Stimulated activated CD4-positive, alpha-beta T cell treated with anti-CD3 and anti-CD28 coated beads, Interleukin-2, amount 100 ng/mL, for 48 hours (primary cell): Measurements from ENCODE around the gene POLR3GL.
"Not testable (repeated sequence)": the region's sequence is repeated elsewhere in the genome, so short reads cannot be mapped to it uniquely, and the experiment has no call there.

Experiments
- DNase-seq, 2 donors: peaks; one replicate each; pipeline ENCODE4 v3.0.0-alpha.2; 2020

POLR3GL gene, protein sequence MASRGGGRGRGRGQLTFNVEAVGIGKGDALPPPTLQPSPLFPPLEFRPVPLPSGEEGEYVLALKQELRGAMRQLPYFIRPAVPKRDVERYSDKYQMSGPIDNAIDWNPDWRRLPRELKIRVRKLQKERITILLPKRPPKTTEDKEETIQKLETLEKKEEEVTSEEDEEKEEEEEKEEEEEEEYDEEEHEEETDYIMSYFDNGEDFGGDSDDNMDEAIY

GRCh38 chr1:145964328-145965118 lies at the start of gene POLR3GL, which contains the start of gene ANKRD34A:
Gene POLR3GL, plus strand, starts transcription at chr1:145964690. Its CDS starts 10,176 bp downstream, at chr1:145974866.
Gene ANKRD34A, minus strand, starts transcription at chr1:145964575. Its CDS starts 2,816 bp downstream, at chr1:145961759.
- DNase-seq = peak; percentile 80 to 87

- DNase-seq = no peak
Measured at GRCh38 chr1:145916745-145917144, 47.7 kb upstream of the POLR3GL start.

- no peak for DNase-seq
Measured at GRCh38 chr1:145917595-145917994, 46.9 kb upstream of the POLR3GL start.

DNA sequence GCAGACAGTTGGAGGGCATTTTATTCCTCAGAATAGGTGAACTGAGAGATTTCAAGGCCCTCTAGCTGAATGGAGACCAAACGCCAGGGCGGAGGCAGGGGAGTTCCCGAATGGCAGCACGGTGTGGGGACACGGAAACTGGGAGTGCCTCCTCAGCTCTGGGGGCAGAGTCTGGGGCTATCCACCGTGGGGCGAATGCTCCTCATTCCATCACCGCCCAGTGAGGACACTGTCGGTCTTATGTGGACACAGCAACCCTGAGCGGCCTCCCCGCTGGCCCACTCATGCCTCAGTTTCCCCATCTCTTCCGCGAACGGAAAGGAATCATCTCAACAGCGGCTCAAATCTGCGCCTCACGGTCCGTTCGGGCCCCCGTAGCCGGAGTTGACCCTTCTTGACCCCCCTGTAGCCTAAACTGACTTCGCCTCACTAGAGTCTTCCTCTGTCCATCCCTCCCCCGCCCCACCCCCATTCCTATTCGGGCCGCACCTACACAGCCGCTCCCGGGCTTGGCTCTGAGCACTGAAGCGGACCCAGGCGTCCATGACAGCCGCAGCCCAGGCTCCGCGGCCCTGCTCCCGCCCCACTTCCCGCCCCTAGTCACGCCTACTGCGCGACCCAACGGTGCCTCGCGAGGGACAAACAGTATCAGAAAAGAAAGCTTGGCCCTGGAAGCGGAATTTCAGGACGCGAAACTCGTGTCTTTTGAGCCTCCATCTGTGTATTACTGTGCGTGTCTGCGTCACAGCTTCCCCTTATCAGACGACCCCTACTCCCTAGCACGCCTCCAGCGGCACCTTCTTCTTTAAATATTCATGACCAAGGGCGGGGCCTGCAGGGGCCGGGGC lies 46.1 kb upstream of the POLR3GL start, which contains the start of gene PEX11B:
PEX11B (minus strand) TSS at position 574 of the 848 bp plus-strand sequence; CDS start at position 545, 29 bp downstream.
- DNase-seq = peak; percentile 83 to 92

GRCh38 chr1:145918992-145919939 lies 45.2 kb upstream of the POLR3GL start:
- peak in 1 of 2 donors; percentile 28 for DNase-seq

DNA sequence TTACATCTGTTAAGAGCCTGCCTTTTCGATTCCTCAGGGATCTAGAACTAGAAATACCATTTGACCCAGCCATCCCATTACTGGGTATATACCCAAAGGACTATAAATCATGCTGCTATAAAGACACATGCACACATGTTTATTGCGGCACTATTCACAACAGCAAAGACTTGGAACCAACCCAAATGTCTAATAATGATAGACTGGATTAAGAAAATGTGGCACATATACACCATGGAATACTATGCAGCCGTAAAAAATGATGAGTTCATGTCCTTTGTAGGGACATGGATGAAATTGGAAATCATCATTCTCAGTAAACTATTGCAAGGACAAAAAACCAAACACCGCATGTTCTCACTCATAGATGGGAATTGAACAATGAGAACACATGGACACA lies 44.2 kb upstream of the POLR3GL start:
- not testable (repeated sequence) for DNase-seq

- no peak for DNase-seq
Measured at GRCh38 chr1:145922266-145922665, 42.2 kb upstream of the POLR3GL start.

DNA sequence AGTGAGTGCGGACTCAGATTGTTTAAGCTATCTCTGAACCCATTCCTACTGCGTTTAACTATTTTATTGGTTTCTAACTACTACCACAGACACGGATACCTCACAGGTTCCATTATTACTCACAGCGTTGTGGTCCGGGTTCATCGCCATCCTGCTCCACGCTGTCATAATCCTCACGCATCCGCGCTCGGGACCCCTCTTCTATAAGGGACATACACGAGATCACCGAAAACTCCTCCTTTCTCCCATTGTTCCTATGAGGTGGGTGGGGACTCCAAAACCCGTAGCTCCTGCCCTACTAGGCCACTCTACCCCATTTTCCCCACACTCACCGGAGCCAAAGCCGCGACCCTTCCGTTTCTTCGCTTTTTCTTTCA lies 37.8 kb upstream of the POLR3GL start:
- DNase-seq = peak; percentile 42 to 47

DNA sequence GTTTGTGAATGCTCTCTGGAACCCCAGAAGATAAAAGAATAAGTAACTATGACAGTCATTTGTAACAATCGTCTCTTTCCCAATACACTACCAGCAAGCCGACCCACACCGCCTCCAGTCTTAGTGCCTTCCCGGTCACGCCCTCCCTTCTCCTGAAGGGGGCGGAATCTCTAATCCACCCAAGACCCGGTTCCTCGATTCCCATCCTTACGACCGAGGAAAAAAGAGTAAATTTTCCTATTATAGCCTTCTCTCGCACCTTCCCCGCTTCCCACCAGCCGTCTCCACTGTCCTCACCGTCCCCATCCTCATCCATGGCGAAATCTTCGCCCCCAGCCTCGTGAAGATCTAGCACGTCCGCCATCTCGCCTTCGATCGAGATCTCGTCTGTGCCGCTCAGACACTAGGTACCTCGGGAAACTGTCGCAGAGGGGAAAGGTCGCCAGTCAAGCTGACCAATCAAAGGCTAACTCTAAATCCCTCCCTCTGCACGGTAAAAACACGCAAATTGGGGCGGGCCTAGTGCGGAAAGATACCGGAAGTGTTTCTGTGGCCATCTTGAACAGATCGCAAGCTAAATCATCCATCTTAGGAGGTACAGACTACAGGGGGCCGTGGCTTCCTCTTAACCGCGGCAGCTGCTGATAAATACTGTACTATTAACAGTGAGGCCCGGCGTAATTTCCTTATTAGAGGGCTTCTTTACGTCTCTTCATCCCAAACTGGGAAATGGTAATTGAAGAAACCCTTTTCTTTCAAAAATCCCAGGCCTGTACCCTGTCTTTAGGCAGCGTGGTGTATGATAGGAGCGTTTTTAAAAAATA lies 37.2 kb upstream of the POLR3GL start, which contains the start of gene RBM8A:
RBM8A (minus strand) TSS at position 422 of the 824 bp plus-strand sequence; CDS start at position 364, 58 bp downstream.
- peak; percentile 80 to 88 for DNase-seq

DNA sequence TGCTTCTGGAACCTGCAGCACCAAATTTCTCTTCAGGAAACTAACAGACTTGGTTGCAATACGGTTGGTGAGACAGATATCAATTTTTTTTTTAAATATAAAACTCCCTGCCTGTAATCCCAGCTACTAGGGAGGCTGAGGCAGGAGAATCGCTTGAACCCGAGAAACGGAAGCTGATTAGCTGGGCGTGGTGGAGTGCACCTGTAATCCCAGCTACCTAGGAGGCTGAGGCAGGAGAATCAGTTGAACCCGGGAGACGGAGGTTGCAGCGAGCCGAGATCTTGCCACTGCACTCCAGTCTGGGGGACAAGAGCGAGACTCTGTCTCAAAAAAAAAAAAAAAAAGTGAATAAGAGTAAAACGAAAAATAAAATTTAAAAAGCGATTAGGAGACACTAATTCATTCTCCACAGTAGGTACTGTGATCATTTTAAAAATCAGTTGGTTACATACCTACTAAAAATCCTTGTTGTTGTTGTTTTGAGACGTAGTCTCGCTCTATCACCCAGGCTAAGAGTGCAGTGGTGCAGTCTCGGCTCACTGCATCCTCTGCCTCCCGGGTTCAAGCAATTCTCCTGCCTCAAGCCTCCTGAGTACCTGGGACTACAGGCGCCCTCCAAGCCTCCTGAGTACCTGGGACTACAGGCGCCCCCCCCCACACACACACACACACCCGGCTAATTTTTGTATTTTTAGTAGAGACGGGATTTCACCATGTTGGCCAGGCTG lies 36.4 kb upstream of the POLR3GL start:
- DNase-seq = no peak

- DNase-seq = not testable (repeated sequence)
Measured at GRCh38 chr1:145932522-145933009, 31.9 kb upstream of the POLR3GL start.

- no peak for DNase-seq
Measured at GRCh38 chr1:145935708-145936107, 28.8 kb upstream of the POLR3GL start.

GRCh38 chr1:145936247-145936646 lies 28.2 kb upstream of the POLR3GL start:
- DNase-seq = no peak

DNA sequence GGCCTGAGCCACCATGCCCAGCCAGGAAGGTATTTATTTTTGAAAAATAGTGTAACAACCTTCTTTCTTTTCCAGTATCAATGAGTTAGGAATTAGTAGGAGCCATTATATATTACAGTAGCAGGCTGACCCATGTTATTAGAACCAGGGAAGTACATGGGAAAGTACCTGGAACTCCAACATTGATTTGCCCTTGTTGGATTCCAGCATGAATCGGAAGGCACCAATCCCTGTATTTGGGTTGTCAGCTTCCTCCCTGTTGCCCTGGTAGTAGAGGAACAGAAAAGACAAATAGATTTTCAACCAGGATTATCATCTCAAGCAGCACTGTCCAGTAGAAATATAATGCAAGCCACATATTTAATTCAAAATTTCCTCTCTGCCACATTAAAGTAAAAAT lies 27.1 kb upstream of the POLR3GL start:
- DNase-seq = no peak

GRCh38 chr1:145942405-145942804 lies 22.1 kb upstream of the POLR3GL start:
- DNase-seq = no peak

DNA sequence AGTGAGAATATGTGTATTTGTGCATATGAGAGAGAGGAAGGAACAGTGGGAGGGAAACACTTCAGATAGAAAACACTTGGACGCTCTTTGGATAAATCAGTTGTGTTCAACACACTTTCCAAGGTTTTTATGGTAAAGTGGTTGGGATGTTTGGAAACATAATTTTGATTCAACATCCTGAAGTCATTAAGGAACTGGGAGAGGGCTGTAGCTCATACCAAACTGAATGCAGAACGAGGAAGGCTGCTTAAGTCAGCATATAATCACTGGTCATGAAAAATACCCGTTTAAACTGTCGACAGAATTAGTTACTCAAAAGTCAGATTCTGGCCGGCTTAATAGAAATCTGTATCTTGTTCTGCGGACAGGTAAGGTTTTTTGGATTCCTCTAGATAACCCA lies 21.6 kb upstream of the POLR3GL start:
- DNase-seq = no peak

DNA sequence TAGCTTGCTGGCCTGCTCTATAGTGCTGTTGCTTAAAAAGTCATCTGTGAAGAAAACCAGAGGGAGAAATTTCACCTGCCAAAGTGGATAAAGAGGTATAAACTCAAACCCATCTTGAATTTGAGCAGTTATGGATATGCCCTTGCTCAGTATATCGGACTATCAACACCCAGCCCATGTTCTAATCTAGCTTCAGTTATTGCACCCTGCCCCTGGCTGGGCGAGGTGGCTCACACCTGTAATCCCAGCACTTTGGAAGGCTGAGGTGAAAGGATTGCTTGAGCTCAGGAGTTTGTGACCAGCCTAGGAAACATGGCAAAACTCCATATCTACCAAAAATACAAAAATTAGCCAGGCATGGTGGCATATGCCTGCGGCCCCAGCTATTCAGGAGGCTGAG lies 20.0 kb upstream of the POLR3GL start:
- DNase-seq = no peak

DNA sequence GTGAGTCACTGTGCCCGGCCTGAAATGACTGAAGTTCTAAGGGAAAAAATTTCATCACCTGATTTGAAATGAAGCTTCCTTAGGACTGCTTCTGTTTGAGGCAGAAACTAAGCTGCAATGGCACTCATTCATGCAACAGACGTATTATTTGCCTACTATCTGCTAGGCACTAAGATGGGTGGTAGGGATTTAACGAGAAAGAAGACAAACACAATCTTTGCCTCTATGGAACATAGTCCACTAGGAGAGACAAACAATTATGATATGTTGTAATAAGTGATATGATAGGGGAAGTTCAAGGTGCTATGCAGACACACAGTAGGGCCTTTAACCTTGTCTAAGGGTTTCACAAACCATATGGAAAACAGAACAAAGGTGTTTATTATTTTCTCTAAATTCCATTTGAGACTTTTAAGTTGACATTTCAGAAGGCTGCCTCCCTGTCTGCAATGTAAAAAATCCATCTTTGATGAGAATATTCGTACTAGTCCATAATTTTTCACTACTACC lies 18.0 kb upstream of the POLR3GL start:
- DNase-seq = no peak

- no peak for DNase-seq
Measured at GRCh38 chr1:145947551-145947950, 16.9 kb upstream of the POLR3GL start.

- no peak for DNase-seq
Measured at GRCh38 chr1:145949219-145949618, 15.3 kb upstream of the POLR3GL start.
